Erythroblast (primary cell): ENCODE data around the gene STK38L.

ENCODE experiments used
- GATA1 ChIP-seq: IDR thresholded peaks from 2 replicates; pipeline ENCODE4 v1.6.1; 2011; ENCODE audit warnings: low read depth, mild to moderate bottlenecking, control low read depth, low read length, moderate library complexity
- POLR2A ChIP-seq: IDR thresholded peaks from 2 replicates; pipeline ENCODE4 v1.6.1; 2011; ENCODE audit warnings: mild to moderate bottlenecking, low read length

- TF ChIP-seq POLR2A (no peak), GATA1 (no peak)
These were observed 24.4 kb upstream of the STK38L start for GRCh38 chr12:27219693-27220054.
